Inferior parietal cortex (tissue), 1 donor: Measurements from ENCODE around the gene MICAL2.

Experiments used
- DNase-seq: peaks from one replicate; pipeline ENCODE4 v3.0.0-alpha.2; 2016; ENCODE audit errors: extremely low spot score

The MICAL2 gene

GRCh38 chr11:12110201-12110713 is at the start of gene MICAL2:
MICAL2 (plus strand) TSS chr11:12110590; CDS start chr11:12162156, 51,566 bp downstream.
- DNase-seq, result peak; percentile 83

GRCh38 chr11:12061851-12062560 is 48.4 kb upstream of the MICAL2 start:
- DNase-seq, result no peak

- no peak for DNase-seq
These were observed 47.1 kb upstream of the MICAL2 start for GRCh38 chr11:12063251-12063650.

- DNase-seq, result no peak
These were observed 46.0 kb upstream of the MICAL2 start for GRCh38 chr11:12064136-12064953.

- no peak for DNase-seq
These were observed 45.5 kb upstream of the MICAL2 start for GRCh38 chr11:12064954-12065280.

- no peak for DNase-seq
These were observed 44.2 kb upstream of the MICAL2 start for GRCh38 chr11:12066056-12066798.

- DNase-seq, result no peak
These were observed 43.4 kb upstream of the MICAL2 start for GRCh38 chr11:12066799-12067508.

GRCh38 chr11:12067796-12068357 is 42.5 kb upstream of the MICAL2 start:
- DNase-seq, result no peak

- DNase-seq, result no peak
These were observed 41.2 kb upstream of the MICAL2 start for GRCh38 chr11:12069066-12069676.

GRCh38 chr11:12070446-12071267 is 39.7 kb upstream of the MICAL2 start:
- DNase-seq, result no peak

GRCh38 chr11:12071574-12071973 is 38.8 kb upstream of the MICAL2 start:
- DNase-seq, result no peak

- no peak for DNase-seq
These were observed 37.0 kb upstream of the MICAL2 start for GRCh38 chr11:12073436-12073835.

- DNase-seq, result no peak
These were observed 36.5 kb upstream of the MICAL2 start for GRCh38 chr11:12073886-12074285.

- no peak for DNase-seq
These were observed 35.7 kb upstream of the MICAL2 start for GRCh38 chr11:12074529-12075195.

- DNase-seq, result no peak
These were observed 35.1 kb upstream of the MICAL2 start for GRCh38 chr11:12075291-12075690.

- no peak for DNase-seq
These were observed 34.3 kb upstream of the MICAL2 start for GRCh38 chr11:12075822-12076821.

- no peak for DNase-seq
These were observed 33.4 kb upstream of the MICAL2 start for GRCh38 chr11:12076840-12077534.
